ENCODE results near the gene EVI5L. TPM values are rescaled to one million over a fixed set of nuclear protein-coding genes. Genes with fewer than 3 reads are reported as not detected.
A peak's percentile ranks its signal among the peaks of the same experiment; 100 is the strongest.

The EVI5L gene
- total RNA-seq, 1 experiment from 2014 or later = 29.5 TPM

GRCh38 chr19:7912697-7913564 is 82.9 kb downstream of the EVI5L start:
- H4K20me1 ChIP-seq (ENCODE audit: low read length) = no peaks in the 10 kb centered on the region
- H3K36me3 ChIP-seq (ENCODE audit: low read depth, low read length) = peaks cover 20% of the 10 kb centered on the region
- TSS peak; percentile 26 for BruUV-seq (replicated peaks)
- H3K4me2 ChIP-seq (ENCODE audit: low read length) = no peak overlapping the region
- CTCF ChIA-PET = no interaction called here
- H3K27me3 ChIP-seq (ENCODE audit: low read length) = no peaks in the 10 kb centered on the region
- no peak overlapping the region for H3K4me3 ChIP-seq (ENCODE audit: low read length)
- TF ChIP-seq EZH2 (IDR thresholded peaks at IDR 0.05; ENCODE audit: low read length, unreplicated experiment) (no peak), CTCF (conservative IDR thresholded peaks at IDR 0.05; ENCODE audit: low read depth, low read length) (no peak), EZH2phosphoT487 (IDR thresholded peaks at IDR 0.05; ENCODE audit: borderline replicate concordance, low read length) (no peak)
- H3K4me1 ChIP-seq (ENCODE audit: insufficient read depth, low read length) = peaks cover 16% of the 10 kb centered on the region
- no peak overlapping the region for H2AFZ ChIP-seq (ENCODE audit: low read length)
- intact Hi-C loops (cut with micrococcal nuclease) = no loop called here
- peaks cover 8% of the 10 kb centered on the region; the same call in 1 of the 2 replicates for H3K79me2 ChIP-seq (ENCODE audit: low read length)
- H3F3A ChIP-seq (ENCODE audit: low read length, unreplicated experiment) = no peaks in the 10 kb centered on the region
- no peak overlapping the region for H3K9ac ChIP-seq (ENCODE audit: low read length)
- ATAC-seq (no peak), DNase-seq (no peak)
- no peaks in the 10 kb centered on the region for H3K9me2 ChIP-seq (replicated peaks; ENCODE audit: low read length)
- H3K9me3 ChIP-seq (ENCODE audit: low read length) = no peaks in the 10 kb centered on the region
- no peak overlapping the region for H3K27ac ChIP-seq (ENCODE audit: low read length)
- POLR2A ChIA-PET (ENCODE audit: unreplicated experiment) = no interaction called here

- no peaks in the 10 kb centered on the region for H3K27me3 ChIP-seq (ENCODE audit: low read length)
- intact Hi-C loops (cut with micrococcal nuclease) = no loop called here
- no peak overlapping the region for H2AFZ ChIP-seq (ENCODE audit: low read length)
- peaks cover 4% of the 10 kb centered on the region; the same call in 1 of the 2 replicates for H3K79me2 ChIP-seq (ENCODE audit: low read length)
- BruUV-seq (replicated peaks) = no TSS peak
- H3K9me2 ChIP-seq (replicated peaks; ENCODE audit: low read length) = no peaks in the 10 kb centered on the region
- CTCF ChIA-PET = no interaction called here
- peaks cover 18% of the 10 kb centered on the region for H3K4me1 ChIP-seq (ENCODE audit: insufficient read depth, low read length)
- POLR2A ChIA-PET (ENCODE audit: unreplicated experiment) = no interaction called here
- TF ChIP-seq CTCF (conservative IDR thresholded peaks at IDR 0.05; ENCODE audit: low read depth, low read length) (no peak), EZH2 (IDR thresholded peaks at IDR 0.05; ENCODE audit: low read length, unreplicated experiment) (no peak), EZH2phosphoT487 (IDR thresholded peaks at IDR 0.05; ENCODE audit: borderline replicate concordance, low read length) (no peak)
- ATAC-seq (no peak), DNase-seq (no peak)
- H3K36me3 ChIP-seq (ENCODE audit: low read depth, low read length) = peaks cover 20% of the 10 kb centered on the region
- H3F3A ChIP-seq (ENCODE audit: low read length, unreplicated experiment) = no peaks in the 10 kb centered on the region
- no peak overlapping the region for H3K4me2 ChIP-seq (ENCODE audit: low read length)
- H3K9ac ChIP-seq (ENCODE audit: low read length) = no peak overlapping the region
- H3K9me3 ChIP-seq (ENCODE audit: low read length) = no peaks in the 10 kb centered on the region
- no peaks in the 10 kb centered on the region for H4K20me1 ChIP-seq (ENCODE audit: low read length)
- H3K4me3 ChIP-seq (ENCODE audit: low read length) = no peak overlapping the region
- no peak overlapping the region for H3K27ac ChIP-seq (ENCODE audit: low read length)
Observed at GRCh38 chr19:7913652-7914051, 83.6 kb downstream of the EVI5L start.

GRCh38 chr19:7914099-7914498 is 84.1 kb downstream of the EVI5L start:
- peaks cover 20% of the 10 kb centered on the region for H3K36me3 ChIP-seq (ENCODE audit: low read depth, low read length)
- ATAC-seq = no peak
- no TSS peak for BruUV-seq (replicated peaks)

More at GRCh38 chr19:7914099-7914498, 84.1 kb downstream of the EVI5L start:
- Histone ChIP-seq H4K20me1 (ENCODE audit: low read length) (no peaks in the 10 kb centered on the region), H3K9ac (ENCODE audit: low read length) (no peak overlapping the region), H3K4me1 (ENCODE audit: insufficient read depth, low read length) (peaks cover 18% of the 10 kb centered on the region), H3K4me3 (ENCODE audit: low read length) (no peak overlapping the region), H3K79me2 (ENCODE audit: low read length) (peaks cover 4% of the 10 kb centered on the region; the same call in 1 of the 2 replicates), H2AFZ (ENCODE audit: low read length) (no peak overlapping the region), H3F3A (ENCODE audit: low read length, unreplicated experiment) (no peaks in the 10 kb centered on the region), H3K27ac (ENCODE audit: low read length) (no peak overlapping the region), H3K9me3 (ENCODE audit: low read length) (no peaks in the 10 kb centered on the region), H3K9me2 (replicated peaks; ENCODE audit: low read length) (no peaks in the 10 kb centered on the region), H3K4me2 (ENCODE audit: low read length) (no peak overlapping the region), H3K27me3 (ENCODE audit: low read length) (no peaks in the 10 kb centered on the region)
- ChIA-PET POLR2A (ENCODE audit: unreplicated experiment) (no interaction called here), CTCF (no interaction called here)
- intact Hi-C loops (cut with micrococcal nuclease) = no loop called here
- TF ChIP-seq CTCF (conservative IDR thresholded peaks at IDR 0.05; ENCODE audit: low read depth, low read length) (no peak), EZH2phosphoT487 (IDR thresholded peaks at IDR 0.05; ENCODE audit: borderline replicate concordance, low read length) (no peak), EZH2 (IDR thresholded peaks at IDR 0.05; ENCODE audit: low read length, unreplicated experiment) (no peak)
- no peak for DNase-seq
